Hematopoietic multipotent progenitor cell treated with erythropoietin and hydrocortisone succinate and interleukin-3 and kit ligand, for 8 days (in vitro differentiated cells): Measurements from ENCODE around the gene ATXN1.
"Not testable (repeated sequence)": the region's sequence is repeated elsewhere in the genome, so short reads cannot be mapped to it uniquely, and the experiment has no call there.

Source experiments
- DNase-seq: peaks from one replicate; pipeline ENCODE4 v3.0.0-alpha.2; 2015

ATXN1 gene

DNA sequence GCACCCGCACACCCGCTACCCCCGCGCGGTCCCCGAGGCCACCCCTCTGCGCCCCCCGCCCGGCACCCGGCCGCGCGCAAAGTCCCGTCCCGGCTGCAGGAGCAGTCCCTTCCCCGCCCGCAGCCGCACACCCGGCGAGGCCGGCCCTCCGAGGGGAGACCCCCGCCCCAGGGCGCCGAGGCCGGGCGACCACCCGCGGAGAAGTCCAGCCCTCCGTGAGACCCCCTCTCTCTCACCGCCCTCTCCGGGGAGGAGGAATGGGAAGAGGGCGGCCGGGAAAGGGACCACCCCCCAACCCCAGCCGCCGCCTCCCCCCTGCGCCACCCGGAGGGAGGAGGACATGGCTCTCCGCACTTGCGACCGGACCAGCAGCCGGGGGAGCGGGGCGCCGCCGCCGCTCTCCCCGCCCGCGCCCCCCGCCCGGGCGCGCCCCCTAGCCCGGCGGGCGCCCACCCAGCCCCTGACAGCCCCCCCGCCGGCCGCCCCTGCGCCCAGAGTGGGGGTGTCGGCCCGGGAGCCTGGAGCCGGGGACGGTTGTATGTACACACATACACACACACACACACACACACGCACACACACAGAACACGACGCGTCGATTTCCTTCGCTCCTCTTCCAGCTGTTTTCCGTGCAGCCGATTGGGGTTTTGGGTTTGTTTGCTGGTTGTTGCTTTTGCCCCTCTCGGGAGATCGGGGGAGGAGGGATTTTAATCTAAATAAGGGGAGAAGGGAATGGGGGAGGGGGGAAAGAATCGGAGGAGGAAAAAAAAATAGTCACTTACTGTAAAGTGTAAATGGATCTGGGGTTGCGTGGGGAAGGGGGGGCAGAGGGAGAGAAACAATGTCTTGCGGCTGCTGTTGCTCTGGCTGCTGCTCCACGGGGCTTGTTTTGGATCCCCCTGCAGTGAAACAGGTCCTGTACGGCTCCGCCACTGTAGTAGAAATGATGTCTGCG lies at the start of gene ATXN1:
TSS of gene ATXN1 (minus strand) at position 945 of the 955 bp plus-strand sequence.
- DNase-seq: peak; percentile 34

DNA sequence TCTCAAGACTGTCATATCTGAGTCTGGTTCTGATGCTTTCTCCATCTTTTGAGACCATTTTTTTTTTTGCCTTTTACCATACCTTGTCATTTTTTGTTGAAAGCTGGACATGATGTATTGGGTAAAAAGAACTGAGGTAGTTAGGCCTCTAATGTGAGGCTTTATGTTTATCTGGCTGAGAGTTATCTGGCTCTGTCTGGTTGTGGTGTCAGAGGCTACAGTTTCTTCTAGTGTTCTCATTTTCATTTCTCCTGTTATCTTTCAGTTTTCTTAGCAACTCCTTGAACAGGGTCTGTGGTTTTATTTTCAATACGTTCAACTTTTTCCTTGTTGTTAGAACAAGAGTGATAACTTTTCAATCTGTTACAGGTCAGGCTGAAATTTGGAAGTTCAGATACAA lies 49.2 kb upstream of the ATXN1 start:
- DNase-seq: no peak

GRCh38 chr6:16809753-16810358 lies 48.6 kb upstream of the ATXN1 start:
- no peak for DNase-seq

DNA sequence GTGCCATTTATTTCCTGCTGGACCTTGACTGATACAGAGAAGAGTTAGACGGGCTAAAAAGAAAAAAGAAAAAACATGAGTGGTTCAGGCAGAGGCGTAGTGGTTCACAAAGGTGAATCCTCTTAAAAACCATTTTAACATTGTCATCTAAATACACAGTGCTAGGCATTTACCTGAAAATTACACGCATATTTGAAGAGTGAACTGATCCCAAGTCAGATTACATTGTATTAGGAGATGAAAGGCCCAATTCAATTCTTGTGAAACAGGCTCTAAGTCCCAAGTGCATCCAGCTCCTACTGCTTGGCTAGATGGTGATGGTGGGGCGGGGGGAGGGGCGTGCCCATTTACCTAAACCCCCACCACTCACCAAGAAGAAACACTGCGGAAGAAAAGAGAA lies 46.7 kb upstream of the ATXN1 start:
- DNase-seq: no peak

- no peak for DNase-seq
Observed at GRCh38 chr6:16806363-16806762, 45.1 kb upstream of the ATXN1 start.

DNA sequence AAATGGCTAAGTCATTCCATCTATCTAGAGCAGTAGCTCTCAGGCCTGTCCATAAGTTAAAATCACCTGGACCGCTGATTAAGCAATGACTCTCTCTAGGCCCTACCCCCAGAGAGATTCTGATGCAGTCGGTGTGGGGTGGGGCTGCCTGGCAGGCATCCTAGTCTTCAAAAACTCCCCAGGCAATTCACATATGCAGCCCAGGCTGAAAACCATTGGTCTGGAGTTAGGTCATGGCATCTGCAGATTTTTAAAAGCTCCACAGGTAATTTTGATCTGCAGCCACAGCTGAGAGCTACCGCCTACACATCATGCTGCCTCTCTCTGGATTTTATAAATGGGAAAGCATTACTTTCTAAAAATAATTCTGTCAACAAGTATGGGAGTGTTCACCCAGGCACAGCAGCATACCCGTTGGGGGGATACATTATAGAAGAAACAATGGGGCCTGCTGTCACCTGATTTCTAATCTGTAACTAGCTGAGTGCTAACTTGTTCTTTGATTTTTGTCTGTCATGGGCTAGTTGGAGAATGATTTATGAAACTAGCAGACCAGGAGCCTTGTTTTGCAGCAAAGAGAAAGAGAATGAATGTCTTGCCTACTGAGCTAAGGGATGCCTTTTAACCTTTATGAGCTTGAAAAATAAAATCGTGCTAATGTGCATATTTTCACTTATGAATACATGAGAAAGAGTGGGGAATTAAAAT lies 44.1 kb upstream of the ATXN1 start:
- DNase-seq: no peak

- no peak for DNase-seq
Observed at GRCh38 chr6:16804546-16805242, 43.4 kb upstream of the ATXN1 start.

DNA sequence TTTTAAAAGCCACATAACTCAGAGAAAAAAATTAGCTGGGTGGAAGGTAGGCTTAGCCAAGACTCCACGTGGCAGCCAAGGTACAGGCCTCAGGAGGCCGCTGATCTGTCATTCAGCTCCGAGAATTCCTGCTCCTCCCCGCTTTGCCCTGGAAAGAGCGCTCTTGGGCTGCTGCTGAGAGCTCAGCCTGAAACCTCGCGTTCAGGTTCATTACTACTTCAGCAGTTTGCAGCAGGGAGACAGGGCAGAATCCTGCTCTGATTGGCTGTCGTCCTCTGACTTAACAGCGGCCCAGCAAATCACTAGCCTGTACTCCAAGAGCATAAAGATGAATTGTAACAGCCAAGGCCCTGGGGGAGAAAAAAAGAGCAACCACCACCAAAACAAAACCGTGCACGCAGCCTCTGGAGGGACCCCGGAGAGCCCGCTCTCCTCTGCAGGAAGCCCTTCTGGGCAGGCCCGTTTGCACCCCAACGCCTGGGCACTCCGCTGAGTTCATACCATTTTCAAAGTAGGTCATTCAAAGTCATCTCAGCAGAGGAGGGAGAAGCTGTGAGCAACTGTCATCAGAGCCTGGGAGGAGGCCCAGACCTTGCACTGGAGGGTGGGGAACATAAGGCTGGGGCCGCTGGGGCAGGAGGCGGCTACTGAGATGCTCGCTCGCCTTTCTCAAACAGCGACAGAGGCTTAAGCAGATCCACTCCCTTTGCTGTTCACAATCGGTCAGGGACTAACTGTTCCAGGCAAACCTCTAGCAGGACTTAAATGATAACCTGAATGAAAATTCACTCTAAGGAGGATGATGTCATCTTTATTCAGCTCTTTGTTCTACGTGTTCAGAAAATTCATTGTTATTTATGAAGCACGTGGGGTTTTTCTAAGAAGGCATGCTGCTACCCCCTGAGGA lies 42.3 kb upstream of the ATXN1 start:
- no peak for DNase-seq

DNA sequence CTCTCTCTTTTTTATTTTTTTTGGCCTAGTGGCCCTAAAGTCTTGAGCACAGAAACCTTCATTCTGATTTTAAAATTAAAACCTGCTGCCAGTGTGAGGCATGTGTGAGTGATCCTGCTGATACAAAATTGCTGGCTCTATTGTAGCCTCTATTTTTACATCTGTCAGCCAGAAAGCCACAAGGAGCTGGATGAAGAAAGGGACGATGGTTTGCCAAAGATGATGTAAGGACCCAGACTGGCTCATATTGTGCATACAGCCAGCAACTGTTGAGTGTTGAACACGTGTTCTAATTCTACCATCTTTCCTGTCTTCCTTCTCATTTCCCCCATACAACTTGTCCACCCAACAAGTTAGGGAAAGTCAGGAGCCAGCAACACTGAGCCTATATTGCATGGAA lies 40.8 kb upstream of the ATXN1 start:
- DNase-seq: no peak

GRCh38 chr6:16800942-16801341 lies 39.7 kb upstream of the ATXN1 start:
- DNase-seq: peak; percentile 8

GRCh38 chr6:16800341-16800740 lies 39.1 kb upstream of the ATXN1 start:
- no peak for DNase-seq

DNA sequence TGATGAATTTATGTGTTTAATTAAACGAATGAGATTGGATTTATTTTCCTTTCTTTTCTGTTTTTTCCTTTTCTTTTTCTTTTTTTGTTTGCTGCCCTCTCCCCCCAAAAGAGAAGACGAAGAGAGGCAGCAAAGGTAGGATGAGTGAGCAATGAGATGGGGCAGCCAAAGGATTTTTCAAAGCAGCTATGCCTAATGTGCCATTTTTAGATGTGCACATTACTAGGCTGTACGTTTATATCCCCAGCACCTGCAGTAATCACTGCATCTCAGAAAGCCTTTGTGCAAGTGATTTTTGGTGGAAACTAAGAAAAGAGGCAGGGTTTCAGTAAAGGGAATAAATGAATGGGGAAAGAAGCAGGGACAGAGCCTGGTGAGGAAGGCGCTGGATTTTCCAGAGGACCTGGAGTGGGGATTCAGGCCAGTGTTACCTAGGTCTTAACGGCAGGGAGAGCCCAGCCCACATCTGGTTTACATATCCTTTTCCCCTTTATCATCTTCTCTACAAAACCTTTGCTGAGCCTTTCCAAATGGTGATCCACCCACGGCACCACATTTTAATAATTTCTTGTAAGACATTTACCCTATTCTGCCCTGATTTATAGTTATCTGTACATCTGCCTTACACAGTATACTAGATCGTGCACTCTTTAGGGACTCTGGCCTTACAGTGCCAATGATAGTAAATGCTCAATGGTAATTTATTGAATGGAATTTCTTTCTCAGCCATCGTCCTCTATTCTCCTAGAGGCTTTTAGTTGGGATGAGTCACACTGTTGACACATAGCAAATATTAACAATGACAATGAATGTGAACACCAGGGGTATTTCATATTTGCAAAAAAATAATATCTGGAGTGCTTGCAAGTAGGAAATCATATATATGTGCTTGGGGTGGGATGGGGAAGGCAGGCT lies 38.3 kb upstream of the ATXN1 start:
- DNase-seq: no peak

DNA sequence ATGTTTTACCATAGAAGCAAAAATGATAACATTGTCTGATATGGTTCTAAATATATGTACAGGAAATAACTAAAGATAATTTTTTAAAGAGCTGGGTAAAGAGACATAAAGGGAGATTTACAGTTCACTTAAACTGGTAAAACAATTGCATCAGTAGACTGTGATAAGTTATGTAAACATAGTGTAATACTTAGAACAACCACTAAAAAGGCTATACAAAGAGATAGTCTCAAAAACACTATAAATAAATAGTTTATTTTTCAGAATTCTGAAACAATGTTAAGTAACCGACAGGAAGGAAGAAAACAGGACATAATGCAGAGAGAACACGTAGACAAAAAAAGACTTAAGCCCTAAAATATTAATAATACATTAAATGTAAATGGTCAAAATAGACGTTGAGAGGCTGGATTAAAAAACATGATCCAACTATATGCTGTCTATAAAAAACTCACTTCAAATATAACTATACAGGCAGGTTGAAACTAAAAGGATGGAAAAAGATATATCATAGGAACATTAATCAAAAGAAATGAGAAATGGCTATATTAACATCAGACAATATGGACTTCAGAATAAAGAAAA lies 32.7 kb upstream of the ATXN1 start:
- DNase-seq: no peak

GRCh38 chr6:16789329-16790038 lies 28.2 kb upstream of the ATXN1 start:
- DNase-seq: no peak

- no peak for DNase-seq
Observed at GRCh38 chr6:16787128-16787682, 25.9 kb upstream of the ATXN1 start.

DNA sequence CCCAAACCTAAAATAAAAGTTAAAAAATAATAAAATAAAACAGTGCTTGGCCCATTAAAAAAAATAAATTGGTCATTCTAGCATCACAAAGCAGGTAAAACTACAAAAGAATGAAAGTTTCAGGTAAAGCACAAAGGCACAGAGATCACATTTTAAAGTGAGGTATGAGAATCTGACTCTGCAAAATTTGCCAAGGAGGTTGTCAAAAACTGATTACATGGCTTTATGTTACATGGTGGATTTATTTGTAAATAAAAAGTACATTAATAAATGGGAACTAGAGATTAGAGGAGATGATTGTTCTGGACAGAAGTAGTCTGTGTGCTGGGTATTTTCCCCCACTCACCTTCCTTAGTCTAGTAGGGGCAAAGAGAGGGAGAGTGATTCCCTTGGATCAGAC lies 24.2 kb upstream of the ATXN1 start:
- no peak for DNase-seq

GRCh38 chr6:16784957-16785356 lies 23.7 kb upstream of the ATXN1 start:
- DNase-seq: not testable (repeated sequence)

- no peak for DNase-seq
Observed at GRCh38 chr6:16783952-16784565, 22.8 kb upstream of the ATXN1 start.

DNA sequence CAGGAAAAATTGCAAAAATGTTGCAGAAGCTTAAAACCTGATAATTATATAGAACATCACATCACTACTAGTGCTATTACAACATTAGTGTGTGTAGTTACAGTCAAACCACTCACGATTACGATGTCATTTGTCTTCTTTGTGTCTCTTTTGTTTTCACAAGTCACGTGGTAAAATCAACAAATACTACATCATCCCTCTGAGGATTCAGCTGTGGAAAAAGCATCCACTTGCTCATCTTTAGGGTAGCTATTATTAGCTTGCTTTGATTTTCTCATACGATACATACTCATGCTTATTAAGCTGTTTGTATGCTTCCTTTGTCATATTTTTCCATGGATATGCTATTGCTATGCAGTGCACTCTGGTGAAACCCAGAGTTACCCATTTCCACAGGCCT lies 22.2 kb upstream of the ATXN1 start:
- no peak for DNase-seq
